ENCODE measurements around the gene HELZ2. TPM values are rescaled to one million over a fixed set of nuclear protein-coding genes. Genes with fewer than 3 reads are reported as not detected.

The HELZ2 gene
- total and polyA plus RNA-seq, 12 donors: 4.8 to 34.3 (median 12.6) TPM

DNA sequence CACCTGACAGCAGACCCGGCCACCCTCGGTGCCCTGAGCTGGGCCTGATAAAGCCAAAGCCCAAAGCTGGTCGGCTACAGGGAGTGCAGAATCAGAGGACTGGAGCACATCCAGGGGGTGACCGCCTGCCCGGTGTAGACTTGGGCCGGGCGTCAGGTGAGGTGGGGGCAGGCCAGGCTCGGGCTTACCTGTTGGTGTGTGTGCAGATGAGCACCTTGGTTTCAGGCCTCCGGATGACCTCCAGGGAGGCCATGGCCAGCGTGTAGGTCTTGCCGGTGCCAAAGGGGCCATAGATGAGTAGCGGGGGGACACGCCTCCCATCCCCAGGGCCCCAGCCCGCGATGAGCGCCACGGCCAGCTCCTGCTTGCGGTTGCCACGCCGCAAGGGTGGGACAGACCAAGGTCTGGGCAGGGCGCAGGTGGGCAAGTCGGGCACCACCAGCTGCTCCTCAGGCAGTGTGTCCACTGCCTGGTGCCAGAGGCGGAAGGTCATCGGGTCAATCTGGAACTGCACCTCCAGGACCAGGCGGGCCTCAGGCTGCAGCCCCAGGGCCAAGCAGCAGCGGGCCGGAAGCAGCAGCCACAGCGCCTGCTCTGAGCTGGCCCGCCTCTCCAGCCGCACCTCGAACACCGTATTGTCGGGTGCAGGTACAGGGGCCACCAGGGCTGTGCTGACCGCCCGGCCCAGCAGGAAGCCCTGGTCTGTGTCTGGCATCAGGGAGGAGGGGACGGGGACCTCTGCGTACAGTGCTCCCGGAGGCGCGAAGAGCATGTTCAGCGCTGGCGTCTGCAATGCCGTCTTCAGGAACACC is 5.7 kb downstream of the HELZ2 start:
- intact Hi-C loops (cut with DNase I): no loop called here
- DNase-seq (no peak), ATAC-seq (peak in 5 of 8 donors; percentile 1 to 11 (median 5))
- Histone ChIP-seq H3K9me3 (no peaks in the 10 kb centered on the region), H3K36me3 (peaks cover 0 to 77% (median 35%) of the 10 kb centered on the region in 9 donors), H3K4me3 (peak overlapping the region in 1 of 10 donors; percentile 35), H3K27ac (peak overlapping the region in 1 of 10 donors; percentile 79), H3K27me3 (peaks cover 0 to 39% (median 0%) of the 10 kb centered on the region in 7 donors), H3K4me1 (peaks cover 5 to 42% (median 13%) of the 10 kb centered on the region in 9 donors)
- no peak for TF ChIP-seq CTCF (IDR thresholded peaks at IDR 0.05)
- WGBS, 2 donors: 91 to 92% methylated on average over 43 of the region's 43 CpGs

- intact Hi-C loops (cut with DNase I): no loop called here
- peak overlapping the region in 1 of 10 donors; percentile 79 for H3K27ac ChIP-seq
- H3K4me3 ChIP-seq: peak overlapping the region in 1 of 10 donors; percentile 35
- 88 to 90% methylated on average over 30 to 37 of the region's 37 CpGs for WGBS, 2 donors
- peak in 7 of 8 donors; percentile 16 to 62 (median 41) for ATAC-seq
- TF ChIP-seq CTCF (IDR thresholded peaks at IDR 0.05): no peak
- DNase-seq: no peak
- H3K27me3 ChIP-seq: peaks cover 0 to 31% (median 0%) of the 10 kb centered on the region in 7 donors
- peaks cover 0 to 81% (median 43%) of the 10 kb centered on the region in 9 donors for H3K36me3 ChIP-seq
- H3K4me1 ChIP-seq: peaks cover 0 to 34% (median 5%) of the 10 kb centered on the region in 9 donors
- no peaks in the 10 kb centered on the region for H3K9me3 ChIP-seq
Observed at GRCh38 chr20:63567386-63568169, 6.5 kb downstream of the HELZ2 start.

DNA sequence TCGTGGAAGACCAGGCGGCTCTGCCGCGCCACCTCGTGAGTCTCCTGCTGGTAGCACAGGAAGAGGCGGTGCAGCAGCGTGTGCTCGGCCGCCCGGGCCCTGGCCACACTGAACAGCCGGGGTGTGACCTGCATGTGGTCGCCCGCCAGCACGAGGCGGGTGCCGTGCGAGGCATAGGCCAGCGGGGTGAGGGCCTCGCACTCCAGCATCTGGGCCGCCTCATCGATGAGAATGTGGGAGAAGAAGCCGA is 7.0 kb downstream of the HELZ2 start:
- peaks cover 0 to 81% (median 41%) of the 10 kb centered on the region in 9 donors for H3K36me3 ChIP-seq
- H3K4me3 ChIP-seq: no peak overlapping the region
- no peak for TF ChIP-seq CTCF (IDR thresholded peaks at IDR 0.05)
- H3K4me1 ChIP-seq: peaks cover 0 to 31% (median 0%) of the 10 kb centered on the region in 9 donors
- peak overlapping the region in 1 of 10 donors; percentile 79 for H3K27ac ChIP-seq
- WGBS, 2 donors: 91 to 94% methylated on average over 22 of the region's 22 CpGs
- peak in 2 of 8 donors; percentile 3 to 8 for ATAC-seq
- peaks cover 0 to 26% (median 0%) of the 10 kb centered on the region in 7 donors for H3K27me3 ChIP-seq
- DNase-seq: no peak
- H3K9me3 ChIP-seq: no peaks in the 10 kb centered on the region
- intact Hi-C loops (cut with DNase I): no loop called here

GRCh38 chr20:63566395-63567135 is 7.5 kb downstream of the HELZ2 start:
- ATAC-seq: peak in 3 of 8 donors; percentile 22 to 39 (median 26)
- DNase-seq: no peak
- WGBS, 2 donors: 91 to 94% methylated on average over 46 of the region's 46 CpGs

More at GRCh38 chr20:63566395-63567135, 7.5 kb downstream of the HELZ2 start:
- TF ChIP-seq CTCF (IDR thresholded peaks at IDR 0.05): no peak
- Histone ChIP-seq H3K9me3 (no peaks in the 10 kb centered on the region), H3K4me1 (peaks cover 0 to 31% (median 0%) of the 10 kb centered on the region in 9 donors), H3K36me3 (peaks cover 0 to 83% (median 44%) of the 10 kb centered on the region in 9 donors), H3K4me3 (no peak overlapping the region), H3K27ac (no peak overlapping the region), H3K27me3 (peaks cover 0 to 23% (median 0%) of the 10 kb centered on the region in 7 donors)
- intact Hi-C loops (cut with DNase I): no loop called here
